ENCODE results near the gene BICRA. TPM values are rescaled to one million over a fixed set of nuclear protein-coding genes. Genes with fewer than 3 reads are reported as not detected.

The BICRA gene
- total and polyA plus RNA-seq, 2 of the 8 experiments (the other 6 are each of a cell fraction or from before 2014, with no cell fraction given), result 1.5 to 29.2 TPM

GRCh38 chr19:47719047-47719859 lies 110.3 kb downstream of the BICRA start:
- 0 out of 7 replicates have a peak overlapping the region, but pooled peaks of 1 of the 4 experiments have one; percentile 4 for H3K9ac ChIP-seq (replicated peaks in 1 of 4; ENCODE audit: extremely low read depth in 1 of 4, low read depth in 3 of 4, low read length in 3 of 4)
- H4K5ac ChIP-seq (ENCODE audit: insufficient read length, low read depth, low read length), result peak overlapping the region; percentile 30
- peak overlapping the region; percentile 97 for H4K91ac ChIP-seq (replicated peaks; ENCODE audit: insufficient read length, low read length)
- peaks cover 0 to 4% (median 3%) of the 10 kb centered on the region in 4 experiments; a peak in 4 of 7 replicates for H3K4me1 ChIP-seq (replicated peaks in 1 of 4; ENCODE audit: control insufficient read depth in 3 of 4, insufficient read depth in 4 of 4, low read length in 3 of 4)
- H3K14ac ChIP-seq (ENCODE audit: insufficient read length), result no peak overlapping the region
- no peaks in the 10 kb centered on the region for H3K27me3 ChIP-seq (replicated peaks in 1 of 4; ENCODE audit: control insufficient read depth in 3 of 4, extremely low read depth in 1 of 4, insufficient read depth in 3 of 4, low read length in 3 of 4)
- H2BK20ac ChIP-seq (ENCODE audit: low read length), result no peak overlapping the region
- H3K79me1 ChIP-seq (ENCODE audit: low read depth, low read length), result no peaks in the 10 kb centered on the region
- no peaks in the 10 kb centered on the region for H3K23me2 ChIP-seq (ENCODE audit: low read depth, low read length)
- TF ChIP-seq MAX (IDR thresholded peaks at IDR 0.05) (peak; percentile 78), BACH1 (IDR thresholded peaks at IDR 0.05; ENCODE audit: low read length) (no peak), MAFK (IDR thresholded peaks at IDR 0.05; ENCODE audit: low read depth, low read length) (no peak), CTBP2 (IDR thresholded peaks at IDR 0.05; ENCODE audit: borderline replicate concordance, insufficient read depth, insufficient read length, low read length) (no peak), SIN3A (conservative IDR thresholded peaks at IDR 0.05 in 1 of 2, IDR thresholded peaks at IDR 0.05 in 1 of 2; ENCODE audit: low read depth in 1 of 2, low read length in 2 of 2) (no peak), HDAC2 (IDR thresholded peaks at IDR 0.05; ENCODE audit: borderline replicate concordance in 1 of 2, low read depth in 2 of 2, low read length in 2 of 2) (no peak)
- H2BK12ac ChIP-seq (ENCODE audit: low read depth, low read length), result no peak overlapping the region
- H3K4me2 ChIP-seq (ENCODE audit: insufficient read depth in 1 of 2, low read depth in 2 of 2, low read length in 2 of 2), result peak overlapping the region in 1 of 2 experiments; percentile 11; a peak in 1 of 4 replicates
- peak overlapping the region; percentile 36; the same call in 1 of the 2 replicates for H3K27ac ChIP-seq (ENCODE audit: low read depth, low read length)
- H3K56ac ChIP-seq (replicated peaks; ENCODE audit: insufficient read length, low read depth, low read length), result no peak overlapping the region
- no peak overlapping the region for H3K4me3 ChIP-seq (ENCODE audit: extremely low read depth in 1 of 4, insufficient read depth in 2 of 4, low read depth in 3 of 4, low read length in 4 of 4)
- H3K36me3 ChIP-seq (ENCODE audit: control insufficient read depth in 2 of 4, insufficient read depth in 4 of 4, low read length in 3 of 4), result no peaks in the 10 kb centered on the region
- FAIRE-seq (no peak), DNase-seq (ENCODE audit: low read depth in 1 of 2, low spot score in 2 of 2) (no peak)
- H3K4ac ChIP-seq (replicated peaks; ENCODE audit: insufficient read length, low read depth, low read length), result peak overlapping the region; percentile 99
- peak overlapping the region; percentile 57; the same call in 1 of the 2 replicates for H4K8ac ChIP-seq (ENCODE audit: extremely low read depth, insufficient read depth, low read length)
- no peak overlapping the region for H2AFZ ChIP-seq (ENCODE audit: low read length)
- H3K23ac ChIP-seq (ENCODE audit: insufficient read length), result no peak overlapping the region
- H3K9me3 ChIP-seq (ENCODE audit: insufficient read depth in 2 of 2, low read depth in 1 of 2, low read length in 1 of 2), result peaks cover 3% of the 10 kb centered on the region in 2 experiments; a peak in 1 of 4 replicates
- peak overlapping the region; percentile 72; the same call in 1 of the 2 replicates for H2BK15ac ChIP-seq (ENCODE audit: low read length)
- 0 out of 2 replicates have a peak overlapping the region, but pooled peaks have one; percentile 52 for H2BK5ac ChIP-seq (ENCODE audit: low read depth, low read length)
- WGBS, 2 experiments (ENCODE audit: extremely low coverage in 1 of 2, insufficient coverage in 1 of 2, insufficient read length in 1 of 2, insufficient replicate concordance in 2 of 2, low coverage in 1 of 2, low lambda C conversion rate in 2 of 2, missing lambda C conversion rate in 1 of 2), result 73% methylated on average over 13 of the region's 26 CpGs; no CpG with 5 or more reads in 1 of the 2 experiments
- ChIA-PET CTCF (ENCODE audit: partially characterized antibody) (interaction anchor here (5.2 to 24.9 kb wide), 3 partner anchors 9 to 280 kb away, joined by 37 to 436 read pairs (median 143); no protein-coding TSS in a partner anchor), POLR2A (ENCODE audit: partially characterized antibody) (interaction anchor here (0.6 to 1.2 kb wide), 7 partner anchors 10 to 375 kb away, joined by 3 to 4 read pairs (median 3); no protein-coding TSS in a partner anchor)
- H4K20me1 ChIP-seq (replicated peaks in 1 of 2; ENCODE audit: control insufficient read depth in 1 of 2, insufficient read depth in 2 of 2, low read length in 2 of 2), result peaks cover 0 to 4% of the 10 kb centered on the region in 2 experiments
- no peak overlapping the region for H2BK120ac ChIP-seq (replicated peaks; ENCODE audit: low read depth, low read length)
- no peak overlapping the region; the same call in 1 of the 2 replicates for H3K18ac ChIP-seq (ENCODE audit: extremely low read depth, low read length)
- no peak overlapping the region for H2AK5ac ChIP-seq (ENCODE audit: low read depth, low read length)
- H3K79me2 ChIP-seq (ENCODE audit: control insufficient read depth in 1 of 2, insufficient read depth in 2 of 2, low read length in 2 of 2), result no peaks in the 10 kb centered on the region

Measured in H1 (cell line).